GM21825 (cell line): ENCODE results near the gene TBX4.

Experiments
- ATAC-seq: cut with Tn5 transposase; IDR thresholded peaks from one replicate; pipeline ENCODE4 v1.9.1; 2021; ENCODE audit warnings: mild to moderate bottlenecking, moderate library complexity; ENCODE audit not compliant: unreplicated experiment

Gene TBX4

GRCh38 chr17:61464130-61464842 lies 12.1 kb downstream of the TBX4 start:
- ATAC-seq = no peak

GRCh38 chr17:61464843-61465180 lies 12.6 kb downstream of the TBX4 start:
- ATAC-seq = no peak

GRCh38 chr17:61465550-61466237 lies 13.5 kb downstream of the TBX4 start:
- no peak for ATAC-seq

- no peak for ATAC-seq
These were observed 14.0 kb downstream of the TBX4 start for GRCh38 chr17:61466246-61466645.

DNA sequence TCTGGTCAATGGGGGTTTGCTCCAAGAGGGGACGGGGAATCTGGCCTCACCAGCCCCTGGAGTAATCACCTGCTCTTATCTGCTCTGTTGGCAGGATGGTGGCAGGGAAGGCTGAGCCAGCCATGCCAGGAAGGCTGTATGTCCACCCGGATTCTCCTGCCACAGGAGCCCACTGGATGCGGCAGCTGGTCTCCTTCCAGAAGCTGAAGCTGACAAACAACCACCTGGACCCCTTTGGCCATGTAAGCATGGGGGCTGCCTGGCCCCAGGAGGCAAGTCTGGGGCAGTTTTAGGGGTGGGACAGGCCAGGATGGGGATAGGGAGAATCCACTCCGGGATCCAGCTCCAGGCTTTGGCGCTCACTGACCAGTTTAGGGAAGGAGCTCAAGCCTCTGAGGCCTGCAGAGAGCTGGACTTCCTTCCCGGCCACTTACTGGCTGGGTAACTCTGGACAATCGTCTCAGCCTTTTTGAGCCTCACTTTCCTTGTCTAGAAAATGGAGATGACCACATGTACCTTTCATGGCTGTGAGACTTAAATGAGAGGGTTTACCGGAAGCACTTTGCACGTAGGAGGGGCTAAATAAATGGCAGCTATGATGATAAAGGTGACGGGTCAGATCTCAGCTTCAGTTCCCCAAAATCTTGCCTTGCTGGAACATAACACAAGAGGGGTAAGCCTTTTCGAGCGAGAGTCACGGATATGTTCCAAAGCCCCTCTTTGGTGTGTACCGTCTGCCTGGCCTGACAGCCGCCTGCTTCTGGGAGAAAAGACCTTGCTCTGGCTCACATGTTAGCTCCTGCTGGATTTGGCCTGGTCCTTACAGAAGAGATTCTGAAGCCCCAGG lies 15.4 kb downstream of the TBX4 start:
- ATAC-seq = no peak

- no peak for ATAC-seq
These were observed 16.2 kb downstream of the TBX4 start for GRCh38 chr17:61468263-61468907.

GRCh38 chr17:61469474-61469873 lies 17.3 kb downstream of the TBX4 start:
- ATAC-seq = no peak

GRCh38 chr17:61469949-61470348 lies 17.7 kb downstream of the TBX4 start:
- no peak for ATAC-seq

DNA sequence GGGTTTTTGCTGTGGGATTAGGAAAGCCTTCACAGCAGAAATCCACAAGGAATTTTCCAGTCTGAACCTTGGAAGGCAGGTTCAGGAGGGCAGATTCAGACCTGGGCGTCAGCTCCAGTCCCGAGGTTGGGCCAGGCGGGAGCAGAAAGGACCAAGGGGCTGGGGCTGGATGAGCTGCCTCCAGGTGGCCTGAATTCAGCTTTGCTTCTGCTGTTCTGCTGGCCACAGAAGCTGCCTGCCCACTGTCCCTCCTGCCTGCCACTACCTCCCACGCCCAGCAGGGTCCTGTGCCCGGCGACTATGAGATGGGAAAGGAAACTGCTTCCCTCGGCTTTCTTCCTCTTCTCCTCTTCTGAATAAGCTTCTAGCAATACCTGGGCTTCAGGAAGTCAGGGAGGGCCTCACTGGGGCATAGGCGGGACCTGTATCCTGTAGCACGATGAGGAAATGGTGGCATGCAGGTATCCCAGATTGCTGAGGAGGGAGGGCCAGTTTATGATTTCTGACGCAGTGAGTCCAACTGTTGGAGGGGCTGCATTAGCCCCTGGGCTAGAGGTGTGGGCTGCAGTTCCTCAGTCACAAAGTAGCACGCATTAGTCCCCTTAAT lies 18.4 kb downstream of the TBX4 start:
- no peak for ATAC-seq

DNA sequence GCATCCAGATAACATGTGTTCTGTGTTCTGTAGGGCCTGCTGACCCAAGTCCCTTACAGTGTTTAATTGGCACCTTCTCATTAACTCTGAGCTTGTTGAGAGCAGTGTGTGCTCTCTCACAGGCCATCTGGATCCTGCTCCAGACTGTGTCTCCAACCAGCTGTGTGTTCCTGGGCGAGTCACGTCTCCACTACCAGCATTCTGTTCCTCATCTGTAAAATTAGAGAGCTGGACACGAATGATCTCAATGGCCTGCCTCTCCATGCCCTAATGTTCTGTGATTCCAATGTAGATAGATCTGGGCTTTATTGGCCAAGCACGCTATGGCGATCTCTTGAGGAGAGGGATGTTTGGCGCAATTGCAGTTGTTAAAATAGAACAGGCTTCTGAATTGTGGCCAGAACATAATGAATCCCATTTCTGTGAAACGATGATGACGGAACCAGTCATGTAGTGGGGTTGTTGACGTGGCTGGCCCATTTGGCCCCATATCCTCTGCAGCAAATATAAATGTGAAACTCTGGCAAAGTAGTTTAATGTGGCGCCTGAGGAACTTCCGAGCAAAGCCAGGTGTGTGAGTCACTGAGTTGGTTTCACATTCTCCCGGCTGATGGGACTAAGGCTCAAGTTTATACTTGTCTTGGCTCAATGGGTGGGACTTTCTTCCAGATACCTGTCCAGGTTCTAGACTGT lies 22.2 kb downstream of the TBX4 start:
- ATAC-seq = no peak

GRCh38 chr17:61474934-61475333 lies 22.7 kb downstream of the TBX4 start:
- ATAC-seq = no peak

GRCh38 chr17:61475726-61476125 lies 23.5 kb downstream of the TBX4 start:
- ATAC-seq = no peak

GRCh38 chr17:61476476-61477203 lies 24.4 kb downstream of the TBX4 start:
- no peak for ATAC-seq

GRCh38 chr17:61477204-61477834 lies 25.1 kb downstream of the TBX4 start:
- ATAC-seq = no peak

DNA sequence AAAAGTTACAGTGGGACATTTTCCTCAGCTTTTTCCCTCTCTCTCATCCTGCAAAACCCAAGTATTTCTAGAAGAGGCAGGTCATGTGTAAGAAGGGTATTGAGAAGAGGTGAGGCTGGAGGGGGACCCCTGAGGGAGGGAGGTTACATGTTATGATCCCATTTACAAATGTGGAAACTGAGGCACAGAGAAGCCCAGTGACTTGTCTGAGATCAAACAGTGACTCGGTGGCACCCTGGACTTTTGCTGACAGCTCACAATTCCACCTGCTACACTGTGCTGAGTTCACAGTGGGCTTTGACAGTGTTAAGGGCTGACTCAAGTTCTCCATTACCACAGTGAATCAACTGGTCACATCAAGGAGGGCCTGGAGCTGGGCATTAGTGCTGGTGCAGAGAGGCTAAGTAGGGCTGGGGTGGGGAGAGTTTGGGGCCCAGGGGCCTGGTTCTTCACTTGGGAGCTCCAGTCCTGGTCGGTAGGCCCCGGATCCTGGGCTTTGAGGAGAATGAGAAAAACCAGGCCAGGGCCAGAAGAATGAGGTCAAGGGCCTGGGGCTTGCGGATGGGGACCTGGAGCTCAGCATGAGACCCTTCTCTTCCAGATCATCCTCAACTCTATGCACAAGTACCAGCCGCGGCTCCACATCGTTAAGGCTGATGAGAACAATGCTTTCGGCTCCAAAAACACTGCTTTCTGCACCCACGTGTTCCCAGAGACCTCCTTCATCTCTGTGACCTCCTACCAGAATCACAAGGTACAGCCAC lies 26.0 kb downstream of the TBX4 start:
- no peak for ATAC-seq

DNA sequence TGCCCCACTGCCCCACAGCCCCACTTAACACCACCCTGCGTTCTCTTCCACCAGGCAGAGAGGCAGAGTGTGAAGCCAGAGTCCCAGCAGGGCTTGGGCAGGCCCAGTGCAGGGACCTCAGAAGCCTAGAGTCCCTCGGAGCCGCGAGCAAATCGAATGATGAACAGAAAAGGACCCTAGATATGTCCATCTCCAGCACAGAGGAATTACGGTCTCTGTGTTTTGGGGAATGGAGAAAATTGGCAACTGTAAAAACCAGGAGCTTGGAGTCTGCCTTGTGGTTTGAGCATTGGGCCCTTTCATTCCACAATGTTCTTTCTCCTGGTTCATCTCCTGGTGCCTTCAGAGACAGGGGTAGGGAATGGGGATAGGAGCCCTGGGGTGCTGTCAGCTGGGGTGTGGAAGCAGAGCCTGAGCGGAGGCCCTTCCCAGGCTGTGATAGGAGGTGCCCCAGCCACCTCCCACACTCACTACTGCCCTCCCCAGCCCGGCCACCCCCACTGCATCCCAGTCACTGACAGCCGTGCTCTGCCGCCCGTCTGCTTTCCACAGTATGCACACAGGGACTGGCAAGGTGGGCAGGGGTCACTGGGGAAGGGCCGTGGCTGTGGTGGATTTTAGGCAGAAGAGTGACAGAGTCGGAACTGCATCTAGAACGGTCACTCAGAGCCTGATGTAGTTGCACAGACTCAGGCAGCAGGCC lies 26.7 kb downstream of the TBX4 start:
- no peak for ATAC-seq

DNA sequence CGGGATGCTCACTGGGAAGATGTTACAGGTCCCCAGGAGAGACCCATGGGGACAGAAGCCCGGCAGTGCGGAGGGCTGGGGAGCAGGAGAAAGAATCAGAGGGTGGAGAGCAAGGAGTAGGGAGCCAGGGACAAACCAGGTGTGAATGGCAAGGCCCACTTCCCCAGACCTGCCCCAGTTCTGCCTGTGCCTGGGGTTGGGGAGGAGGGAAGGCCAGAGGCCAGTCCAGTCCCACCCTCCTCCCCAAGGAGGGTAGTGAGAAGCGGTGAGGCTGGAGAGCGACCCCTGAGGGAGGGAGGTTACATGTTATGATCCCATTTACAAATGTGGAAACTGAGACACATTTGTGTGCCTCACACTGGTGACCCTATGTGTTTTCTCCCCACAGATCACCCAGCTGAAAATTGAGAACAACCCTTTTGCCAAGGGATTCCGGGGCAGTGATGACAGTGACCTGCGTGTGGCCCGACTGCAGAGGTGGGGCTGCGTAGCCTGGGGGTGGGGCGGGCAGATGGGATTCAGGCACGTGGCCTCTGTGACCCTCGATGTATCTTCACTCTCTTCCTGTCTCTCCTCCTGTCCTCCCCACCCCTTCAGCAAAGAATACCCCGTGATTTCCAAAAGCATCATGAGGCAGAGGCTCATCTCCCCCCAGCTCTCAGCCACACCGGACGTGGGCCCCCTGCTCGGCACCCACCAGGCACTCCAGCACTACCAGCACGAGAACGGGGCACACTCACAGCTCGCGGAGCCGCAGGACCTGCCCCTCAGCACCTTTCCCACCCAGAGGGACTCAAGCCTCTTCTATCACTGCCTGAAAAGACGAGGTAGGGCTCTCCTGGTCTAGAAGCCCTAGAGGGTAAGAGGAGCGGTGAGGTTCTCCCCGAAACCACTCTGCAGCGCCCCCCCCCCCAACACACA lies 27.5 kb downstream of the TBX4 start:
- ATAC-seq = no peak
